ENCODE measurements around the gene IFT20. TPM values are rescaled to one million over a fixed set of nuclear protein-coding genes. Genes with fewer than 3 reads are reported as not detected.

Gene IFT20
- polyA plus RNA-seq, 2 of the 4 experiments (the other 2 are of a cell fraction): 56.8 to 72.1 TPM

DNA sequence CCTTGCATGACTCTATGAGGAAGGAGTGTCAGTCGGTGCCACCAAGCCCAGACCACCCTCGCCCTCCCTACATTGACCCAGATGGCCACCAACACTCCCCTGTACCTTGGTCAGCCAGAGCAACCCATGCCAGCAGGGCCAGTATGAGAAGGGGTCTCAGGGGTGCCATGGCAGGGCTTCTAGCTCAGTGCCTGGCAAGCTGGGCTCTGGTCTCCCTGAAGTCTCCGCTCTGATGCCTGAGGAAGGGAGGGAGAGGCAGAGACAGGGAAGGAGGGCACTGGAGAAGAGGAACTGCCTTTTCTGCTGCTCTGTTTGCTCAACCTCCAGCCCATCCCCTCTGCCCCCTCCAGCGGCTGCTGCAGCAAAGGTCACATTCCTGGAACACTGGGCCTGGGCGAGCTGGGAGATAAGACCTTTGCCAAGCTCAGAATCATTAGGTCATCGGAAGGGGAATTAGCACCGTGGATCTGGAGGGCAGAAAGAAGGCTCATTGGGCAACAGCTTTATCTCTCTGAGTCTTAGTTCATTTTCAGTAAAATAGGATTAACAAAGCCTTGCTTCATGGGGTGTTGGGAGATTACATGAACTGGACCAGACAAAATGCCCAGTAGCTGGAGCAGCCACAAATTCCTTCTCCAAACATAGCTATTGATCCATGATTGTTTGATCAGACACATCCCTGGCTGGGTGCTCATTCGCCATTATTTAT, 34.9 kb upstream of the IFT20 start, which contains the start of gene VTN:
Gene VTN (minus strand): TSS at position 273 of the 709 bp plus-strand sequence. CDS start 104 bp downstream, at position 169.
- Histone ChIP-seq H3K4me2 (peak within 1 kb of the TSS; percentile 81), H3K9me3 (no peaks in the 10 kb centered on the region), H3K4me3 (peak within 1 kb of the TSS; percentile 57), H3K27ac (peak within 1 kb of the TSS; percentile 83 to 87), H3K4me1 (peaks cover 30% of the 10 kb centered on the region)
- FAIRE-seq (peak; percentile 77), ATAC-seq (peak; percentile 48 to 77), DNase-seq (ENCODE audit: low read depth in 1 of 2, low spot score in 1 of 2) (peak; percentile 78 to 90)
- POLR2A ChIA-PET: interaction anchor here (0.5 to 3.0 kb wide), 6 partner anchors 10 to 48 kb away, joined by 3 to 43 read pairs (median 5); partner anchors contain the start of genes IFT20, POLDIP2 and TNFAIP1
- 21% methylated on average over 8 of the region's 8 CpGs for WGBS (ENCODE audit: missing lambda C conversion rate)
- CTCF ChIA-PET: interaction anchor here (0.6 to 5.5 kb wide), 10 partner anchors 9 to 139 kb away, joined by 3 to 27 read pairs (median 4); partner anchors contain the start of genes POLDIP2 and TNFAIP1
- TF ChIP-seq EHF (CRISPR knock-in tag; IDR thresholded peaks at IDR 0.05): no peak
- no peak for TF ChIP-seq TP53 (CRISPR knock-in tag; IDR thresholded peaks at IDR 0.05)
- no peak for TF ChIP-seq ZNF302 (CRISPR knock-in tag; IDR thresholded peaks at IDR 0.05)
- no peak for TF ChIP-seq RCOR1 (IDR thresholded peaks at IDR 0.05; ENCODE audit: low read depth, low read length)
- TF ChIP-seq, protein P1, sequence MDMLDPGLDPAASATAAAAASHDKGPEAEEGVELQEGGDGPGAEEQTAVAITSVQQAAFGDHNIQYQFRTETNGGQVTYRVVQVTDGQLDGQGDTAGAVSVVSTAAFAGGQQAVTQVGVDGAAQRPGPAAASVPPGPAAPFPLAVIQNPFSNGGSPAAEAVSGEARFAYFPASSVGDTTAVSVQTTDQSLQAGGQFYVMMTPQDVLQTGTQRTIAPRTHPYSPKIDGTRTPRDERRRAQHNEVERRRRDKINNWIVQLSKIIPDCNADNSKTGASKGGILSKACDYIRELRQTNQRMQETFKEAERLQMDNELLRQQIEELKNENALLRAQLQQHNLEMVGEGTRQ (IDR thresholded peaks at IDR 0.05): no peak
- TF ChIP-seq ESRRA (IDR thresholded peaks at IDR 0.05; ENCODE audit: borderline replicate concordance, low read length): peak; percentile 74
- no peak for TF ChIP-seq ZFP36 (IDR thresholded peaks at IDR 0.05; ENCODE audit: borderline replicate concordance, partially characterized antibody)
- TF ChIP-seq FOSB (CRISPR knock-in tag; IDR thresholded peaks at IDR 0.05): no peak
- TF ChIP-seq RAD21 (conservative IDR thresholded peaks at IDR 0.05 in 1 of 2, IDR thresholded peaks at IDR 0.05 in 1 of 2): peak in 1 of 2 experiments; percentile 35; a peak in 2 of 5 replicates
- TF ChIP-seq SMC3 (IDR thresholded peaks at IDR 0.05): peak; percentile 25; the same call in 1 of the 3 replicates
- TF ChIP-seq MAZ (IDR thresholded peaks at IDR 0.05; ENCODE audit: borderline replicate concordance, low read depth, low read length): peak; percentile 65; the same call in 1 of the 2 replicates
- TF ChIP-seq, protein P2, sequence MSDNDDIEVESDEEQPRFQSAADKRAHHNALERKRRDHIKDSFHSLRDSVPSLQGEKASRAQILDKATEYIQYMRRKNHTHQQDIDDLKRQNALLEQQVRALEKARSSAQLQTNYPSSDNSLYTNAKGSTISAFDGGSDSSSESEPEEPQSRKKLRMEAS (IDR thresholded peaks at IDR 0.05): peak; percentile 30; the same call in 1 of the 2 replicates
- peak; percentile 42; the same call in 1 of the 2 replicates for TF ChIP-seq GATA3 (IDR thresholded peaks at IDR 0.05; ENCODE audit: borderline replicate concordance)
- no peak for TF ChIP-seq NFE2L2 (conservative IDR thresholded peaks at IDR 0.05; ENCODE audit: low read length)
- no peak for TF ChIP-seq HDAC2 (IDR thresholded peaks at IDR 0.05)
- TF ChIP-seq RFX5 (IDR thresholded peaks at IDR 0.05): no peak
- 0 out of 2 replicates have a peak, but pooled peaks have one; percentile 55 for TF ChIP-seq POLR2AphosphoS2 (conservative IDR thresholded peaks at IDR 0.05; ENCODE audit: low read length)
- peak in 1 of 2 experiments; percentile 47; a peak in 1 of 5 replicates for TF ChIP-seq EP300 (IDR thresholded peaks at IDR 0.05)
- TF ChIP-seq, protein P3, sequence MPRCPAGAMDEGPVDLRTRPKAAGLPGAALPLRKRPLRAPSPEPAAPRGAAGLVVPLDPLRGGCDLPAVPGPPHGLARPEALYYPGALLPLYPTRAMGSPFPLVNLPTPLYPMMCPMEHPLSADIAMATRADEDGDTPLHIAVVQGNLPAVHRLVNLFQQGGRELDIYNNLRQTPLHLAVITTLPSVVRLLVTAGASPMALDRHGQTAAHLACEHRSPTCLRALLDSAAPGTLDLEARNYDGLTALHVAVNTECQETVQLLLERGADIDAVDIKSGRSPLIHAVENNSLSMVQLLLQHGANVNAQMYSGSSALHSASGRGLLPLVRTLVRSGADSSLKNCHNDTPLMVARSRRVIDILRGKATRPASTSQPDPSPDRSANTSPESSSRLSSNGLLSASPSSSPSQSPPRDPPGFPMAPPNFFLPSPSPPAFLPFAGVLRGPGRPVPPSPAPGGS (IDR thresholded peaks at IDR 0.05): 0 out of 3 replicates have a peak, but pooled peaks have one; percentile 12
- no peak for TF ChIP-seq TFCP2L1 (CRISPR knock-in tag; IDR thresholded peaks at IDR 0.05)
- 0 out of 2 replicates have a peak, but pooled peaks have one; percentile 26 for TF ChIP-seq POLR2A (IDR thresholded peaks at IDR 0.05; ENCODE audit: low read length)
- TF ChIP-seq CEBPB (IDR thresholded peaks at IDR 0.05): peak in 1 of 2 experiments; percentile 42; a peak in 2 of 4 replicates
- TF ChIP-seq, protein P4, sequence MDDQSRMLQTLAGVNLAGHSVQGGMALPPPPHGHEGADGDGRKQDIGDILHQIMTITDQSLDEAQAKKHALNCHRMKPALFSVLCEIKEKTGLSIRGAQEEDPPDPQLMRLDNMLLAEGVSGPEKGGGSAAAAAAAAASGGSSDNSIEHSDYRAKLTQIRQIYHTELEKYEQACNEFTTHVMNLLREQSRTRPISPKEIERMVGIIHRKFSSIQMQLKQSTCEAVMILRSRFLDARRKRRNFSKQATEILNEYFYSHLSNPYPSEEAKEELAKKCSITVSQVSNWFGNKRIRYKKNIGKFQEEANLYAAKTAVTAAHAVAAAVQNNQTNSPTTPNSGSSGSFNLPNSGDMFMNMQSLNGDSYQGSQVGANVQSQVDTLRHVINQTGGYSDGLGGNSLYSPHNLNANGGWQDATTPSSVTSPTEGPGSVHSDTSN (IDR thresholded peaks at IDR 0.05): no peak
- 0 out of 5 replicates have a peak, but pooled peaks of 1 of the 2 experiments have one; percentile 33 for TF ChIP-seq JUN (IDR thresholded peaks at IDR 0.05)
- no peak for TF ChIP-seq NR3C1 (IDR thresholded peaks at IDR 0.05)
